CD4-positive, alpha-beta T cell treated with Interleukin-15 for 1 hour (primary cell): ENCODE measurements around the gene RNF34.
"Not testable (repeated sequence)": the region's sequence is repeated elsewhere in the genome, so short reads cannot be mapped to it uniquely, and the experiment has no call there.

Experiments
- DNase-seq: peaks from one replicate; pipeline ENCODE4 v3.0.0-alpha.2; 2020

RNF34 gene, protein sequence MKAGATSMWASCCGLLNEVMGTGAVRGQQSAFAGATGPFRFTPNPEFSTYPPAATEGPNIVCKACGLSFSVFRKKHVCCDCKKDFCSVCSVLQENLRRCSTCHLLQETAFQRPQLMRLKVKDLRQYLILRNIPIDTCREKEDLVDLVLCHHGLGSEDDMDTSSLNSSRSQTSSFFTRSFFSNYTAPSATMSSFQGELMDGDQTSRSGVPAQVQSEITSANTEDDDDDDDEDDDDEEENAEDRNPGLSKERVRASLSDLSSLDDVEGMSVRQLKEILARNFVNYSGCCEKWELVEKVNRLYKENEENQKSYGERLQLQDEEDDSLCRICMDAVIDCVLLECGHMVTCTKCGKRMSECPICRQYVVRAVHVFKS

DNA sequence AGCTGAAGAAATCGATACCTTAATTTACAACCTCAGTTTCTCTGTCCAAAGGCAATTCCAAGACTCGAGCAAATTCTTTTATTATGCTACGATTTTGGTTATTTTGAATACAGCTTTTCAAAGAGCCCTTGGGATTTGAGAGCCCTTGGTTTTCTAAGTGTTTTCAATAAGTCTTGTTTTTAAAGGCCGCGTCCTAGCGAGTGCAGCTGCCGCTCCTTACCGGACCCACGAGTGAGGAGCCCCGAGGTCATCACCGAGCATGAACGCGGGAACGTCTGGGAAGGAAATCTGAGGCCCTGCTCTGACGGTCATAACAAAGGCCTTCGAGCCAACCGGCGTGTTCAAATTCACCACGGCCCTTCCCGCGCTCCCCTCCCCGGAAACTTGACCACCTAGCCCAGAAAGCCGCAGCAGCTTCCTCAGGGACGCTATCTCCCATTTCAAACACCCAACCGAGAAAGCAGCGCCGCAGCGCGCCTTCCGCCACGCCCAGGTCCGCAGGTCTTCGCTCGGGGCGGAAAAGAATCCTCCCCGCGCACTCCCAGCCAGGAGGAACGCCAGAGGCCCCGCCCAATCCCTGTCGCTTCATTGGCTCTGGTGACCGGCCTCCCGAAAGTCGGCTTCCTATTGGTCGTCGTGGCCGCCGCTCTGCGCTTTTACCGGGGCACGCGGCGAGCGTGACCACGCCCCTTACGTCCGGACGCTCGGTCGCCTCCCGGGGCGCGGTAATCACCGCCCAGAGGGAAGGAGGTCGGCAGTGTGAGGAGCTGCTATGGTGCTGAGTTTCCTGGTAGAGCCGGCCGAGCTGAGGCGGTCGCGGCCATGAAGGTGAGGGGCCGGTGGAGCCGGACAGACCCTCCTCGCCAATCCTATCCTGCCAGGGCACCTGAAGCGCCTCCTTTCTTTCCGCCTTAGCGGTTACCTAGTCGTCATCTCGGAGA lies at the start of gene RNF34:
Gene RNF34, plus strand, starts transcription at position 728 of the 941 bp plus-strand sequence. Its CDS starts 95 bp downstream, at position 823.
- peak; percentile 98 for DNase-seq

DNA sequence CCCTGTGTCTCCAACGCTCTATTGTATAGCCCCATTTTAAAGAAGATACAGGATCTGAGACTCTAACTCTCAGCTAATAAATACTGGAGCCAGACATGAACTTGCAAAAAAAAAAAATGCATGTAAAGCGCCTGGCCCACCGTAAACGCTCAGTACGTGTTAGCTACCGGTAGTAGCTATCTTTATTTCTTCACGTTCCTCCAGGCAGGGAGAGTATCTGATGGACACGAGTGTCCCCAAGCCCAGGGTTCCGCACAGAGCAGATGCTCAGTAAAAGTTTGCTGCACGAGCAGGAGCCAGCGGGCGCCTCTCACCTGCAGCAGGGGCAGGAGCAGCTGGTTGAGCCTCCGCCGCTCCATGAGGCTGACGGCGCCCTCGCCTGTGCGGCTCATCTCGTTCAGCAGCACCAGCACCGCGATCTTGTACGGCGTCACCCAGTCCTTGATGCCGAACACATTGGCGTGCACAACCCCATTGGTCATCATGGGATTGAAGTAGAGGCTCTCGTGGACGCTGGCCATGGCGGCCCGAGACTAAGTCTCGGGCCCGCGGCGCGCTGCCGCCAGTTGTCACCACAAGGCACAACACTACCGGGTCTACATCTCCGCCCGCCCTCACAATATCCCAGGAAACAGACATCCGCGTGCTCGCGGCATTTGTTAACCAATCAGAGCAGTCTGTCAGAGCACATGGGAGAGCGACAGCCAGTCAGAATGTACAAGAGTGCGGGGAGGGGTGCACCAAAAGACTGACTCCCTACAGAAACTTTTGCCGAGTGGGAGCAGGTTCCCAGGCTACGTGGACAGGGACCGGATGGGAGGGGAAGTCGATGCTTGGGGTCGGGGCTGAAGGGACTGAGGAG lies 47.9 kb upstream of the RNF34 start, which contains the start of gene ANAPC5:
Gene ANAPC5, minus strand, starts transcription at position 592 of the 862 bp plus-strand sequence. Its CDS starts 71 bp downstream, at position 521.
- peak; percentile 96 for DNase-seq

DNA sequence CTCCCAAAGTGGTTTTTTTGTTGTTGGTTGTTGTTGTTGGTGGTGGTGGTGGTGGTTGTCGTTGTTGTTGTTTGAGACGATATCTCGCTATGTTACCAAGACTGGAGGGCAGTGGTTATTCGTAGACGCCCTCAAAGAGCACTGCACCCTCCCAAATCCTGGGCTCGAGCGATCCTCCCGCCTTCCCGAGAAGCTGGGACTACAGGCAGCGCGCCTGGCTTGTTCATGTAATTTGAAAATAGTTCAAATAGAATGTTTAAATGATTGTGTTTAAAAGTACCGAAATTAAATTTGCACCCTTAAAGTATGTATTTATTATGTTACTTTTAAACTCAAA lies 47.3 kb upstream of the RNF34 start:
- DNase-seq: no peak

DNA sequence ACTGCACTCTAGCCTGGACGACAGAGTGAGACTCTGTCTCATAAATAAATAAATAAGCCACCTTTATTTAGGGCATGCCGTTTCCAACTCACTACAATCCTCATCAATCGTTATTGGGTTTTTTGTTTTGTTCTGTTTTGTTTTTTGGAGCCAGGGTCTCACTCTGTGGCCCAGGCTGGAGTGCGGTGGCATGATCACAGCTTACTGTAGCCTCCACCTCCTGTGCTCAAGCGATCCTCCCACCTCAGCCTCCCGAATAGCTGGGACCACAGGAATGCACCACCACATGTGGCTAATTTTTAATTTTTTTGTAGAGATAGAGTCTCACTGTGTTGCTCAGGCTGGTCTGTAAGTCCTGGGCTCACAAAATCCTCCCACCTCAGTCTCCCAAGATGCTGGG lies 44.1 kb upstream of the RNF34 start:
- DNase-seq: no peak

DNA sequence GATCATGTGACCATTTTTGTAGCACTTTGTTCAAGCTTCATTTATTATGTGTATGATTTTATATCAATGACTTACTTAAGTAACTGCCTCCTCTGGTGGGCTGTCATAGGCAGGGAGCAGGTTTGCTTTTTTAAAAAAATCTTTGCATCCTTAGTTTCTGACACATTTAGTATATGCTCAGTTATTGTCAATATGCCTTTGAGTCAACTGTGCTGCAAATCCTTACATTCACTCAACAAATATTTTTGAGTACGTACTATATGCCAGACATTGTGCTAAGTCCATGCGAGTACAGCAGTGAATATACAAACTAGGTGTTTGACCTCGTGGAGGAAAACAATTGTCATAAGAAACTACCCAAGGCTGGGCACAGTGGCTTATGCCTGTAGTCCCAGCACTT lies 43.3 kb upstream of the RNF34 start:
- no peak for DNase-seq

DNA sequence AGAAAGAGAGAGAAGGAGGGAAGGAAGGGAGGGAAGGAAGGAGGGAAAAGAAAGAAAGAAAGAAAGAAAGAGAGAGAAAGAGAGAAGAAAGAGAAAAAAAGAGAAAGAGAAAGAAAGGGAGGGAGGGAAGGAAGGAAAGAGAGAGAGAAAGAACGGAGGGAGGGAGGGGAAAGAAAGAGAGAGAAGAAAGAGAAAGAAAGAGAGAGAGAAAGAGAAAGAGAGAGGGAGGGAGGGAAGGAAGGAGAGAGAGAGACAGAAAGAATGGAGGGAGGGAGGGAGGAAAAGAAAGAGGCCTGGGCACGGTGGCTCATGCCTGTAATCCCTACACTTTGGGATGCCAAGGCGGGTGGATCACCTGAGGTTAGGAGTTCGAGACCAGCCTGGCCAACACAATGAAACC lies 42.6 kb upstream of the RNF34 start:
- no peak for DNase-seq

DNA sequence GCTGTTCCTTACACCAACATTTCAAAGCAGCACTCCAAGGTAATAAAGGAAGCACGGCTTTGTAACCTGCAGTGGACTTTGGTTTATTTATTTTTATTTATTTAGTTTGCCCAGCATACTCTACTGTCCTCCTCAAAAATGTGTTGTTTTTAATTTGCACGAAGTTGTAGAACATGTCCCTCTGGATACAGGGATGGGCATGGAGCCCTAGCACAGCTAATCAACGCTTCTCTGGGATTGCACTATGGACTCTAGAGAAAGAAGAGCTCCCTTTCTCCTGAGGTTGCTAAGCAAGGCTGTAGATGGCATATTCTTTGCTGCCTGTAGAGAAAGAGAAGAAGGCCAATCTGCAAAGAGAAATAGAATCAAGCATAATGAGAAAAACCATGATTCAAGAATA lies 41.8 kb upstream of the RNF34 start:
- no peak for DNase-seq

DNA sequence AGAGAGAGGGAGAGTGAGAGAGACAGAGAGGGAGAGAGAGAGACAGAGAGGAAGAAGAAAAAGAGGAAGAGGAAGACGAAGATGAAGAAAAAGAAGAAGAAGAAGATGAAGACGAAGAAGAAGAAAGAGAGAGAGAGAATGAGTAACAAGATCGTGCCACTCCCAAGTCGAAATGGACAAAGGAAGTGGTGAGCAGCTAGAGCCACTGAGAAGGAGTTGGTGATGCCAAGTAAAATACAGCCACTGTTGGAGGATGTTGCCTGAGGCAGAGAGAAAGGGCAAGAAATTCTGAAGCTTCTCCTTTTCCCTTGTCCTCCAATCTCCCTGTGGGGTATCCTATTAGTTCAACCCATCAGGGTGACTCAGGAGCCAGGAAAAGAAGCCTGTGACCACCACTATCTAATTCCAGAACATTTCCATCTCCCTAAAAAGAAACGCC lies 35.2 kb upstream of the RNF34 start:
- no peak for DNase-seq

DNA sequence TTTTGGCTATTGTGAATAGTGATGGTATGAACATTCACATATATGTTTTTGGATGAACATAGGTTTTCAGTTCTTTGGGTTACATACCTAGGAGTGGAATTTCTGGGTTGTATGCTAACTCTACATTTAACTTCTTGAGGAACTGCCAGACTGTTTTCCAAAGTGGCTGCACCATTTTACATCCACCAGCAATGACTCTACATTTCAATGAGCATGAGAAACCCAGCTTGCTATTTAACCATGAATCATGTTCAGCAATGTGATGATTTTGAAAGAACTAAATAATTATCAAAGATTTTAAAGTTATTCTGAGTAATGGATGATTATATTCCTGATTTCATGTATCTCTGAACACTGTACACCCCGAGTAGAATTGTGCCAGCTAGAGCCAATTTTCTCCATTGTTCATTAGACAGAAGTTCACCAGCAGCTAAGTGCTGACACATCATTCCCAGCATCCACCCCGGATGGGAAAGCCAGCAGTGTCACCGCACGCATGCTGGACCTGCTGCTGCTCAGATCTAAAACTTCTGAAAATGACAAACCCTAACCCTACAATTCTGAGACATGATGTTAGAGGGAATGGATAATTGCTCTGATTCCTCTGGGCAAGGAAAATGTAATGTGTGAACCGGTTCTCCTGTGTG lies 34.4 kb upstream of the RNF34 start:
- no peak for DNase-seq

DNA sequence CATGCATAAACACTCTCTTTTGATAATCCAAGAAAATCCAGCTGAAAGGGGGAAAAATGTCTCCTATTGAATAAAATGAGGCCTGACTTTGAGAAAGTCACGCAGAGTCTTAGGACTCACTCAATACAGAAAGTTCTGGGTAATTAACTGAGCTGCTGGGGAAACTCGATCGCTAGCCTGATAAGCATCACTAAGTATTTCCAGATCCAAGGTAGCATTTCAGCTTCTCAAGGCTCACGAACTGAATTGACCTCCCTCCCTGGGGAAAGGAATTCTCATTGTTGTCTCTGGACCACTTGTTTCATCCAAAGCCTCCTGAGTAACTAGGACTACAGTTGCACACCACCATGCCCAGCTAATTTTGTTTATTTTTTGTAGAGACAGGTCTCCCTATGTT lies 33.9 kb upstream of the RNF34 start:
- DNase-seq: no peak

DNA sequence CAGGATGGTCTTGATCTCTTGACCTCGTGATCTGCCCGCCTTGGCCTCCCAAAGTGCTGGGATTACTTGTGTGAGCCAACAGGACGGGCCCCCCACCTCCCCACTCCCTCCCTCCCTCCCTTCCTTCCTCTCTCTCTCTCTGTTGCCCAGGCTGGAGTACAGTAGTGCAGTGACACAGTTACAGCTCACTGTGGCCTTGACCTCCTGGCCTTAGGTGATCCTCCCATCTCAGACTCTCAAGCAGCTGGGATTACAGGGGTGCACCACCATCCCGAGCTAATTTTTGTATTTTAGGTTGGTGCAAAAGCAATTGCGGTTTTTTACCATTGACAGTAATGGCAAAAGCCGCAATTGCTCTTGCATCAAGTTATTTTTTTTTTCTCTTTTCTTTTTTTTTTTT lies 28.5 kb upstream of the RNF34 start:
- DNase-seq: no peak

DNA sequence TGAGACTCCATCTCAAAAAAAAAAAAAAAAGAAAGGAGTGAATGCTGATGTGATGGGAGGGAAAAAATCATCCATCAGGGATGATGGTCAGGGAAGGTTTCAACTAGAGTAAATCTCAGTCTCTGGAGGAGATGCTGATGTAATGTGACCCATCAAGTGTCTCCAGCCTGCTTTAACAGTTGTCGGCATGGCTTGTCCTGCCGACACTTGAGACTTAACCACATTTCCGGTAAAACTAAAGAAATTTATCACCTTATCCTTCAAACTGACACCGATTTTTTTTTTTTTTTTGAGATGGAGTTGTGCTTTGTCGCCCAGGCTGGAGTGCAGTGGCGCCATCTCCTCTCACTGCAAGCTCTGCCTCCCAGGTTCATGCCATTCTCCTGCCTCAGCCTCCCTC lies 26.2 kb upstream of the RNF34 start:
- no peak for DNase-seq

DNA sequence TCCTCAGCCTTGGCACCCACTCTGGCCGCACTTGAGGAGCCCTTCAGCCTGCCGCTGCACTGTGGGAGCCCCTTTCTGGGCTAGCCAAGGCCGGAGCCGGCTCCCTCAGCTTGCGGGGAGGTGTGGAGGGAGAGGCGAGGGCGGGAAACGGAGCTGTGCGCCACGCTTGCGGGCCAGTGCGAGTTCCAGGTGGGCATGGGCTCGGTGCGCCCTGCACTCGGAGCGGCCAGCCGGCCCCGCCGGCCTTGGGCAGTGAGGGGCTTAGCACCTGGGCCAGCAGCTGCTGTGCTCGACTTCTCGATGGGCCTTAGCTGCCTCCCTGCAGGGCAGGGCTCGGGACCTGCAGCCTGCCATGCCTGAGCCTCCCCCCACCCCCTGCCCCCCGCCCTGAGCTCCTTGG lies 25.6 kb upstream of the RNF34 start:
- not testable (repeated sequence) for DNase-seq

DNA sequence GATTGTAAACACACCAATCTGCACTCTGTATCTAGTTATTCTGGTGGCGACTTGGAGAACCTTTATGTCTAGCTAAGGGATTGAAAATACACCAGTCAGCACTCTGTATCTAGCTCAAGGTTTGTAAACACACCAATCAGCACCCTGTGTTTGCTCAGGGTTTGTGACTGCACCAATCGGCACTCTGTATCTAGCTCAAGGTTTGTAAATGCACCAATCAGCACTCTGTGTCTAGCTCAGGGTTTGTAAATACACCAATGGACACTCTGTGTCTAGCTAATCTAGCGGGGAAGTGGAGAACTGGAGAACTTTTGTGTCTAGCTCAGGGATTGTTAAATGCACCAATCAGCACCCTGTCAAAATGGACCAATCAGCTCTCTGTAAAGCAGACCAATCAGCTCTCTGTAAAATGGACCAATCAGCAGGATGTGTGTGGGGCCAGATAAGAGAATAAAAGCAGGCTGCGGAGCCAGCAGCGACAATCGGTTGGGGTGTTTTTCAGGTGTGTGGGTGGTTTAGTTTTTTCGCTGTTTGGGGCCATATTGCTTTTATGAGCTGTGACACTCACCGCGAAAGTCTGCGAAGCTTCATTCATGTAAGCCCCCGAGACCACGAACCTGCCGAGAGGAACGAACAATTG lies 24.9 kb upstream of the RNF34 start:
- DNase-seq: not testable (repeated sequence)

DNA sequence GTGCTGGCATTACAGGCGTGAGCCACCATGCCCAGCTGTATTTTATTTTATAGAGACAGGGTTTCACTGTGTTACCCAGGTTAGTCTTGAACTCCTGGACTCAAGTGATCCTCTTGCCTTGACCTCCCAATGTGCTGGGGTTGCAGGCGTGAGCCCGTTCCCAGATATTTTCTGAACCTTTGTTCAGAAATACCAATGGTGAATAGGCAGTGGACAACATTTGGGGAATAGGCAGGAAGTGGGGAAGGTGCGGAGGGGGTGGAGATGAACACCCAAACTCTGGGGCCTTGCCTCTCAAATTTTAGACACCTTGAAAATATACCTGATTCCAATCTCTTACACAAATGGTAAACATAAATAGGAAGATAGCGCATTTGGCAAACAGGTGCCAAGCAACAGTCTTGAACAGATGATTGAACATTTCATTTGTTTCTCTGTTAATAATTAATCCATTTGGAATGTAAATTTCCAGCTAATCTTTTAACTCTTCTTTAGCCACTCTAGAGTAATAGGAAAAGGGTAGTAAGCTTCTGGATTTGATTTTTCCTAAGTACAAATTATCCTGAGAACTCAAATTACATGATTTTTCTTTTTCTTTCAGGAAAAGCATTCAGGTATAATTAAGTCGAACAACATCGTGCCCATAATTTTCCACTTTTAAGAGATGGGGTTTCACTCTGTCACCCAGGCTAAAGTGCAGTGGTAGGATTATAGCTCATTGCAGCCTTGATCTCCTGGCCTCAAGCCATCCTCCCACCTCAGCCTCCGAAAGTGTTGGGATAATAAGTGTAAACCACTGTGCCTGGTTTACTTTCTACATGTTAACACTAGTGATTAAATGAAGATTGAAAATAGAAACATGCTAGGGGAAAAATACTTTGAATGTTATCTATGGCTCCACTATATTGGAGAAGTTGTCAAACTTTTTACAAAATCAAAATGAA lies 22.9 kb upstream of the RNF34 start:
- no peak for DNase-seq

DNA sequence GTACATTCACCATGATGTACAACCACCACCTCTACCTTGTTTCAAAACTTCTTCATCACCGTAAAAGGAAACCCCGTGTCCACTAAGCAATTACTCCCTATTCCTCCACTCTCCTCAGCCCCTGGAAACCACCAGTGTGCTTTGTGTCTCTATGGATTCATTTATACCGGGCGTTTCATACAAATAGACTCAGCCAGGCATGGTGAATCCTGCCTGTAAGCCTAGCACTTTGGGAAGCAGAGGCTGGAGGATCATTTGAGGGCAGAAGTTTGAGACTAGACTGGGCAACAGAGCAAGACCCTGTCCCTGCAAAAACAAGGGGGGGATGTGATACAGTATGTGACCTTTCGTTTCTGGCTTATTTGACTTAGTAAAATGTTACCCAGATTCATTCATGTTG lies 21.2 kb upstream of the RNF34 start:
- DNase-seq: no peak

DNA sequence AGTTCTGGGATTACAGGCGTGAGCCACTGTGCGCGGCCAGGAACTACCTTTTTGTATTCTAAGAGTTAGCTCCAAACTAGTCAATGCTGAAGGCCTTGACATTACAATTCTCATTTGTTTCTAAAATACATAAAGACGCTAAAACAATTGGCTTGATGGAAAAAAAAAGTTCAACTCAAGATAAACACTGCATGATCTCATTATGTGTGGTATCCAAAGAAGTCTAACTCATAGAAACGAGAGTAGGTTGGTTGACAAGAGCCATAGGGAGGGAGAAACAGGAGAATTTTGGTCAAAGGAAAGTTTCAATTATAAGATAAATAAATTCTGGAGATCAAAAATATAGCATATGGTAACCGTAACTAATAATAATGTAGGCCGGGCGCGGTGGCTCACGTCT lies 20.0 kb upstream of the RNF34 start:
- no peak for DNase-seq

DNA sequence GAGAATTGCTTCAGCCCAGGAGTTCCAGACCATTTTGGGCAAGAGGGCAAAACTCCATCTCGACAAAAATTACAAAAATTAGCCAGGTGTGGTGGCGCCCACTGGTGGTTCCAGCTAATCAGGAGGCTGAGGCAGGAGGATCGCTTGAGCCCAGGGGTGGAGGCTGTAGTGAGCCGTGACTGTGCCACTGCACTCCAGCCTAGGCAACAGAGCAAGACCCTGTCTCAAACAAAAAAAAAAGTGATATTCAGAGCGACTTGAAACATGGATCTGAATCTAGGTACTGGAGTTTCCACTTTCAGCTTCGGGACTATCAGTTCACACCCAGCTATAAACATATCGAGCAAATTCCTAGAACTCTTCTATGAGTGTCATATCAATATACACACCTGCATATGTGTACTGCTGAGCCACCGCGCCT lies 16.3 kb upstream of the RNF34 start:
- no peak for DNase-seq

DNA sequence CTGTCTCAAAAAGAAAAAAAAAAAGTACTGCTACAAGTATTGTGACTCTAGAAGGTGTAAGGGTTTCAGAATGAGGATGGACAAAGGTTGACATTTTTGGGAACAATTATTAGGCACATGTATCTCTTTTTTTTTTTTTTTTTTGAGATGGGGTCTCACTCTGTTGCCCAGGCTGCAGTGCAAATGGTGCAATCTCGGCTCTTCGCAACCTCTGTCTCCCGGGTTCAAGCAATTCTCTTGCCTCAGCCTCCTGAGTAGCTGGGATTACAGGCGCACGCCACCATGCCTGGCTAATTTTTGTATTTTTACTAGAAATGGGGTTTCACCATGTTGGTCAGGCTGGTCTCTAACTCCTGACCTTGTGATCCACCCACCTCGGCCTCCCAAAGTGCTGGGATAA lies 15.0 kb upstream of the RNF34 start:
- not testable (repeated sequence) for DNase-seq

DNA sequence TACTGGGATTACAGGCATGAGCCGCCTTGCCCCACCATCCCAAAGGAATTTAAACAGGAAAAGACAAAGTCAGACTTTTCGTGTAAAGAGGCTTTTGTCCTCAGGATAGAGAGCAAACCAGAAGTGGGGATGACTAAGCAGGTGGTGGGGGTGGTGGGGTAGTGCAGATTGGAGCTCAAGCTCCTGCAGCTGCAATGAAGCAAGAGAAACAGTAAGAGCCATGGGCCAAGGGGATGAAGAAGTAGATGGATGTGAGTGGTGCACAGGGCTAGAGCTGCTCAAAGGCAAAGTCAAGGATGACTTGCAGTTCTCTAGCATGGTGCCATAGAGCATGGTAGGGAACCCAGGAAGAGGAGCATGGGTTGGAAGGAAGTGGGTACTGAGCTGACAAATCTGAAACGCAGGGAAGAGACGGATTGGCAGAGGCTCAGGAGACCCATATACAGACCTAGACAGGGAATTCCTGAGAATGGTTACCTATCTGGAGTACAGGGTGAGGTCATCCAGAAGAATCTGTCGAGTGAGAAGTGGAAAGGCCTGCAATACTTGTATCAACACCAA lies 11.4 kb upstream of the RNF34 start:
- no peak for DNase-seq
